G401 (cell line): ENCODE data around the gene TRABD2B. TPM values are rescaled to one million over a fixed set of nuclear protein-coding genes. Genes with fewer than 3 reads are reported as not detected.

Experiments
- DNase-seq: peaks from one replicate; pipeline ENCODE4 v3.0.0-alpha.2; 2015; ENCODE audit warnings: low spot score
- in situ Hi-C: cut with HindIII; loops from 2 replicates; pipeline ENCODE4 v1.10.0; 2016; ENCODE audit warnings: low sequenced_read_pairs, mixed read lengths
- total RNA-seq: library from RNA; depleted of rRNA; stranded (reverse); fragments of >200 nt; shearing (Covaris generic); gene quantifications from 2 replicates; pipeline ENCODE4 v1.2.3, GENCODE V29; 2014

The TRABD2B gene
- total RNA-seq, 1 experiment from 2014 or later, result not detected

DNA sequence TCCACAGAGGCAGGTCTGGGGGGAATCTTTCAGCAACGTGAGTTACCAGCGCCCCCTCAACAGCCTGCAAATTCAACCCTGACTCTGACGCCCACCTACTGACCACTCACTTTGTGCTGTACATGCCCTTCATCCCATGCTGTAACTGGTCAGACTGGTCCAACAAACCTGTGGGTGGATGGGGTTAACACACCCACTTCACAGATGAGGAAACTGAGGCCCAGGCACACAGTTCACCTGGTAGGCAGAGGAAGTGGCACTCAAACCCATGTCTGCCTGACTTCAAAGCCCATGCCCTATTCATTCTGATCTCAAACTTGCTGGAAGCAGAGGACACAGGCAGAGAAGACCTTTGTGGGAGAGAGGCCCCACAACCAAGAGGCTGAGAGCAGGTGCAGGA, 172.9 kb downstream of the TRABD2B start:
- in situ Hi-C loops, result no loop called here
- DNase-seq, result no peak

DNA sequence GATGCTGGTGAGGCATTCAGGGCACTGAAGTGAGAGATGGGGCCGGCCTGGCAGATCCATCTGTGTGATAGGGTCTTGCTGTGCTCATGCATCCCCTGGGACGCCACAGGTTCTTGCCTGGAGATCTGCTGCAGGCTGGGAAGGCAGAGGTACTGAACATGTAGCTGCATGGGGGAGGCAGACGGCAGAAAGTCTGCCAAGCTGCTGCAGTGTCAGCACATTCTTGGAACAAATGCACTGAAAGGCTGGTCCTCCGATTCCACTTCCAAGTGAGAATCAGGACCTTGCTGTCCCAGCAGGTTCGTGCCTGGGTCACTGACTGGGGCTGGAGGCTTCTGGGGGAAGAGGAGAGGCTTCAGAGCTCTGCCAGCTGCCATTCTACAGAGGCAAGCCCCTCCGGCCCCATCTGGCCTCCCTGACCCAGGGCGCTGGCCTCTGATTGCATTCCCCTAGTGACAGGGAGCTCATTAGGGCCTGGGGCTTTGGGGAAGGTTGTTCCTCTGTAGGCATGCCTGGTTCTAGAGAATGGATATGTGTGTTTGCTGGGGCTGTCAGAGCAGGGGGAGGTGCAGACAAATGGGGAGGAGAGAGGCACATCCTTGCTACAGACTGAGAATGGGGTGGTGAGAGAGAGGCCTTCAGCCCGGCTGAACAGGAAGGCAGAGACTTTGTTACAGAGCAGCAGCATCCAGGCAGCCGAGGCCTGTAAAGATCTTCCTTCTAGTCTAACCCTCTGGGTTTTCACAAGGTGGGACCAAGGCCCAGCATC, 174.0 kb downstream of the TRABD2B start:
- DNase-seq, result no peak
- in situ Hi-C loops, result no loop called here

DNA sequence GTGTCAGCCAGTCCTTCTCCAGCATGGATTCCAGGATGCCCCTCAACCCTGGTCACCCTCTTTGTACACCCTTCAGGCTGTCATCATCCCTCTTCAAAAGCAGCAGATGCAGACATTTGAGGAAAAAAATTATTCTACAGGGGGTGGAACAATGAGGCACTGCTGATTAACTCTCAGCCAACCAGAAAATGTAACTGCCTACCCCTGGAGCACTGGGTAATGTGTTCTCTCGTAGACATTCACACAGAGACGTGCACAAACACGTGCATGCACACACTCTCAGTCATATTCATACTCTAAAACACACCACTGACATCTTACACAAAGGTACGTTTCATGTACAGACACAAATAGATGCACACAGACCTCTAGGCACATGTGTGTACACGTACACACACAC, 175.4 kb downstream of the TRABD2B start:
- DNase-seq, result no peak
- in situ Hi-C loops, result no loop called here

DNA sequence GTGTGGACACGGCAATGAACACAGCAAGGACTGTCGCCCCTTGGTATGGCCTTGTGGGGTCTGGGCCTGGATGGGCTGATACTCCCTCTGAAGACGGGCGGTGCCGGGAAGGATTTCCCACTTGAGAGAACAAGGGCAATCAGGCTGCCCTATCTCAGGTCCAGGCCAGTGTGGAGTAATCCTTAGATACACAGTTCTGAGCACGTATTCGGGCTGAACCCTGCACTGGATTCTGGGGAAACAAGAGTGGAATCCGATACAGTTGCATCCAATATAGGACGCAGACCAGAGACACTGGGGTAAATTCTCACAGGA, 177.7 kb downstream of the TRABD2B start:
- no peak for DNase-seq
- in situ Hi-C loops, result no loop called here

DNA sequence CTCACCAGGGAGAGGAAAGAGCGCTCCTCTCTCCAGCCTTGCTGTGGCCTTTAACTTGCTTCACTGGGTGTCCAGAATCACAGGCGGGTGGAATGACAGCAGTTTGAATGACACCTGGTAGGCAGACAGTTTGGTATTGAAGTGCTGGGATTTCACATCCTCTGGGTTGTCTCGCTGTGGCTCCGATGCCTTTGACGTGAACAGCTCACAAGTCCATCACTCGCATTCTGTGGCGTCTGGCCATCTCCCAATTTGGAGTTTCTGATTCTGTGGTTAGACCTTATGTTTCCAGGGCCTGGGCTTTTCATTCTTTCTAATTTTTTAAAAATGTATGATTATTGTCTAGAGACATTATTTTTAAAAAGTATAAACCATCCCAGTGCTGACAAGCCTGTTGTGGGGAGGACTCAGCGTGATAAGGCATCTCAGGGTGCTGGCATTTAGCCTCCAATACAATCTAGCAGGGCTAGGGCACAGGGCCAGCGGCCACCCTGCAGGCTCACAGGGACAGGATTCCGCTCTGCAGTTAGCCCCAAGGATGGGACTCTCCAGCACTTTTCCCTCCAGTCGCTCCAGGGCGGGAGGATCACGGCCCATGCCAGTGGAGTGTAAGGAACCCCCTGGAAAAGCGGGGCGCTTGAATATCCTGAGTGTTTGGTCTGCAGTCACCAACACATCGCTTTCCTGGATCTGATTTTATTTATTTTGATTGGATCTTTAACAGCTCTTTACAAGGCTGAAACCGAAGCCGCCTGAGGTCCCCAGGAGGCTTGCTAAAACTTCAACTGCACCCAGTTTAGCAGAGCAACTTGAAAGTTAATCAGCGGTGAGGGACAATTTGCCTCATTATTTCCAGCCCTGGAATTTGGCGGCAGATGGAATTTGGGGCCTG, 178.3 kb downstream of the TRABD2B start:
- in situ Hi-C loops, result no loop called here

DNA sequence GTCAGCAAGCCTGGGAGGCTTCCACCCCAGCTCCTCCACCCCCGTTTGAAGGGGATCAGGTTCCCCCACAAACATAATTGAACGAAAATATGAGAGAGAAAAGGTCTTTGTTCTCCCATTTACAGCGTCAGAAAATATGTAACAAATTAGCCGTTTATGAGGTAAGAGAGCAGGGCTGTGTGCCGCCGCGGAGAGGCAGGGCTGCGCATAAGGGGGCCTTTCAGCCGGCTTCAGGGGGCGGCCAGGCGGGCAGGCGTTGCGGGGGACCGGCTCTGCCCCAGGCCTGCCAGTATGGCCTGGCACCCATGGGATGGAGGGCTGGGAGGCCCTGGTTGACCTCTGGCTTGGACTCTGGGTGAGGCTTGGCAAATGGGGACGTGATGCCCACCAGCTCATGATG, 179.3 kb downstream of the TRABD2B start:
- in situ Hi-C loops, result no loop called here
- DNase-seq, result no peak

More for the DNA sequence above, 178.3 kb downstream of the TRABD2B start:
- no peak for DNase-seq

DNA sequence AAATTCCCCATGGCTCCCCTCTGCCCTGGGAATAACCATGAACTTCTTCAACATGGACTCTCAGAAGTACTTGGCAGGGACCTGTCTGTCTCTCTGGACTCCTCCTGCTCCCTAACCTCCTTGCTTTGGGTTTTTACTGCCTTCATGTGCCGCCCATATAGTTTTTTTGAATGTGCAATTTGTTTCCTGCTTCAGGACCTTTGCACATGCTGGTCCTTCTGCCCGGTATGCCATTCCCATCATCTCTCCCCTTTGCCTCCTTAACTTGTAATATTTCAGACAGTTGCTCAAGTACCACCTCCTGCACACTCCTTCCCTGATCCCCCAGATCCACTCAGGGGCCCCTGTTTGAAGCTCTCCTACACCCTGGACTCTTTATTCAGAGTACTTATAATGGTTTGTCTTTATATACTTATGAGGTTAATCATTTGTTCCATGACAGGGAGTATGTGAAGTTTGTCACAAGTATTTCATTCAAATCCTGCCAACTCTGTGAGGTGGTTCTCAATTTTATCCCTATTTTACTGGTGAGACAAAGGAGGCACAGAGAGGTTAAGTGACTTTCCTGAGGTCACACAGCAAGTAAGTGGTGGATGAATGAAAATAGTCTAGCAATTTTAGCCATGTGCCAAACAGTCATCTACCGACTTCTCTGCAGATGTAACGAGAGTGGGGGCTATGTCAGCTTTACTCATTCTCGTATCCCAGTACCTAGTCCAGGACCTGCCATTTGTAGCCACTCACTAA, 180.7 kb downstream of the TRABD2B start:
- in situ Hi-C loops, result no loop called here
- no peak for DNase-seq

DNA sequence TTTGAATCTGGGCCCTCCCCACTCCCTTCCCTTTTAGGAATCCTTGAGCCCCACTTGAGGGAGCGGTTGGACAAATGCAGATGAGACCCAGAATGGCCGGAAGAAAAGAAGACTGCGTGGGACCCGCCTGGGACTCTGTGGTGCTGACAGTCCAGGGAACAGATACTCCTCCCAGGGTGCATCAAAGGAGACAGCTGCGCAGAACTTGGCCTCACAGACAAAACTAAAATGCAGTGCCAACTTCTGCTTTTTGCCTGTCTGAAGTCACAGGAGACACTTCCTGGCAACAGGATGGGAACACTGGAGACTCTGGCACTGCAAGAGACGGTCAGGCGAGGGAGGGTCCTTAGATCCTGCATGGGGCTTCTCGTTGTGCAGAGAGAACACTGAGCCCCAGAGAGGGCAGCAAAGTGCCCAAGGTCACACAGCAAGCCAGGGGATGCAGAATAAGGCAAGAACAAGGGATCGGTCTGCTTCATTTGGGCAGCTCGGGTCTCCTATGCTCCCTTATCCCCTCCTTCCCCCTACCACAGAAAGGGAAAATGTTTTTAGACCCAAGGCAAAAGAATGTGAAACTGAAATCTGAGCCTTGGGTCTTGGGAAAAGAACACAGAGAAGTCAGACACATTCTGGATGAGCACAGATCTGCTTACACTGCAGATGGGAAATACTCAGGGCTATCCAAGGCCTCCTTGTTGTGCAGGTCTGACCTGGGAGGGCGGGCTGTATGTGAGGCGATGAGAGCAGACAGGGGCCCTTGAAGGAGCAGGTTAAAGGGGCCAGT, 182.4 kb downstream of the TRABD2B start:
- in situ Hi-C loops, result no loop called here

DNA sequence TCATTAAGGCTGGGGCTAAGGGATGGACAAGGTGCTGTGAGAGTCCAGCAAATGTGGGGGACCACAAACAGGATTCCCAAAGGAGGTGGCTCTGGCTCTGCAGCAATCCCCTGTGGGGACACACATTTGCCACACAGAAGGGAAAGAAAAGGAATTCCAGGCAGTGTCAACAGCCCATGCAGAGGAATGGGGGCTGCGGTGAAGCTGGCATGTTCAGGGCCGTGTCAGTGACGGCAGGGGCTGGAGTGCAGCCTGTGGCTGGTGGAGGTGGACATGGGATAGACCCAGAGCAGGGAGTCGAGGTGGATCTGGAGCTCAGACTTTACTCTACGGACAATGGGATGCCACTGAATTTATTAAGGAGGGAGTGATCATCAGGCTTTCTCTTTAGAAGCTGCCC, 183.2 kb downstream of the TRABD2B start:
- in situ Hi-C loops, result no loop called here
- DNase-seq, result no peak

More for the DNA sequence above, 182.4 kb downstream of the TRABD2B start:
- DNase-seq, result no peak

DNA sequence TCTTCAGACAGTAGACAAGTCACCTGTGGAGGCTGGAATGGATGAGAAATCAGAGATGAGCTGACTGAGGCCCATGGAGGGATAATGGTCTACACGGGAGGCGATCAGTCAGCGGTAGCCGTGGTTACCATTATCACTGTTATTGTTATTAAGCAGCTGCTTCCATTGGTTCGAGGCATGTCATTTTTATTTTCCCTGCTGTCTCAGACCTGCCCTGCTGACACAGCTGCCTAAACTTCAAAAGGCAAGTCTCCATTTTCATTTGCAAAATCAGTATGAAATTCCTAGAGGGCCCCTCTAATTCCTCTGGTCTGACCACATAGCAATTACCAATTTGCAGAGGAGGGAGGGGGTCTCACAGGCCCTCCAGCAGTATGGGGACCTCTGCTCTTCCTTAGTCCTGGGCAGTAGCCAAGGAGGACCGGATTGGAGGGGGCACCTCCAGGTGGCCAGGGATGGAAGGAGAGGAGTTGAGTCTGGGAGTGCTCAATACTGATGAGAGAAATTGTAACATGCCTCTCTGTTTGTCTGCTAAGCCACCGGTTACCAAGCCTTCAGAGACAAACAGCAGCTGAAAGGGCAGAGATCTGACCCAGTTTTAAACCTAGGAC, 184.2 kb downstream of the TRABD2B start:
- in situ Hi-C loops, result no loop called here
- peak; percentile 3 for DNase-seq

DNA sequence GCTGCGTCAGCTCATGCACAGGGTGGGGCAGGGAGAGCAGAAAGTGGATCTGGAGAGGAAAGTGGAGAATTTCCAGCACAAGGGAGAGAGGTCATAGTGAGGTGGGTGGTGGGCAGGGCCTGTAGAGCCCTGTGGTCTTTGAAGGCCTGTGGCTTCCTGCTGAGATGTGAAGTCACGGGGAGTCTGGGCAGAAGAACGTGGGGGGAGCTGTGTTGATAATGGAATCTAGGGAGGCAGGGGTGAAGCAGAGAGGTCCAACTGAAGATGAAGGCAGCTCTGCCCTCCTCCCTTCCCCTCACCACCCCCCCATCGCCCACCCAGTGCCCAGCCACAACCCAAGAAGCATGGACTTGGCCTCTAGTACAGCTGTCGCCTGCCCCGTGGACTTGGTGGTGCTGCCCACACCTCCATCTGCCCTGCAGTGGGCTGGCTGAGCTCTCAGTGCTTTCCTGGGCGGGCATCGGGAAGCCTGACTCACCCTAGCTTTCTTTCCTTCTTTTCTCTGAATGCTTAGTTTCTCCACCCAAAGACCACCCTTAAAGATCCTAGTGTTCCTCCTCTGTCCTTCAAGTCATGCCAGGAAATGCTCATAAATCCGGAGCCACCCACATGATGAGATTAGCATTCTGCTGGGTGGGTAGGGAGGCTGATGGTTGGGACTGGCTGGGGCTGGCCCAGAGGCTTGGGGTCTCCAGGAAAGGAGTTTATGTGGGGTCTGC, 186.1 kb downstream of the TRABD2B start:
- no peak for DNase-seq
- in situ Hi-C loops, result no loop called here

DNA sequence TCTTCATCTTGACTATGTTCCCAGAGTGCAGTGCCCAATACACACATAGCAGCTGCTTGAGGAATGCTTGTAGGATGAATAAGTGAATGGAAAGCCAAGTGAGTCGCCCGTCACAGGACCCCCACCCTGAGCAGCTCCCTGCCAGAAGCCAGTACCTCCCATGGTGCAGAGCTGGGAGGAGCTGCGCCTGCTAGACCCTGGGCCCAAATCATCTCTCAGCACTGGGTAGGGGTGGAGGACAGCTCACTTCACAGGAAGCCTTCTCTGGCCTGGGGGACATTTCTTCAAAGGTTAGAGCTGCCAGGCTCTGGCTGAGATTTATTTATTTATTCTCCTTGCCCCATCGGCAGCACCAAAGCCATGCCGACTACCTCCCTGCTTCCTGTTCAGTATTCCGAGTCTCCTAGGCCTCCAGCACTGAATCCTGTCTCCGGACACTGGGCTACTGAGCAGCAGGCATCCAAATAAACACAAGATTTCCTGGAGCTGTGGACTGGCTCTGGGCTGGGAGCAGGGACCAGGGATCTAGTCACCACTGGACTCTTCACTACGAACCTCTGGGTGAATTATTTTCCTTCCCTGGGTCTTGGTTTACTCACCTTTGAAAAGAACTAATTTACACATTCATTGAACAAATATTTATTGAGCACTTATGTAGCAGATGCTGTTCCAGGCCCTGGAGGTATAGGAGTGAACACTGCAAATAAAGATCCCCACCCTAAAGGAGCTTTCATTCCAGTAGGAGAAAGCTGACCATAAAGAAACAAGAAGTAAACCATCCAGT, 187.7 kb downstream of the TRABD2B start:
- in situ Hi-C loops, result no loop called here

DNA sequence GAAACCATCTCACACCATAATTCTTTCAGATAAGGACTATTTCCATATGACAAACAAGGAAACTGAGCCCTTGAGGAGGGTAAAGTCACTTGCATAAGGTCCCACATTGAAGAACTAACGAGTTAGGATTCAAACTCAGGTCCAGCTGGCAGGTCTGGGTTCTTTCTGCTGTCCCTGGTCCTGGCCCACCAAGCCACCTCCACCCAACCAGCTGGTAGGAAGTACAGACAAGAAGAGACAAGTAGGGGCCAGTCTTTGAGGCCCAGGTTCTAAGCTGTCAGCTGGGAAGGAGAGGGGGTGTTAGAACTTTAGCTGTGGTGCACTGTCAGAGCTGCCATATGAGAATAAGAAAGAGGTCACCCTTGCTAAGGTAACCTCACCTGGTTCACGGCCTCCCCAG, 188.6 kb downstream of the TRABD2B start:
- DNase-seq, result no peak
- in situ Hi-C loops, result no loop called here

More for the DNA sequence above, 187.7 kb downstream of the TRABD2B start:
- DNase-seq, result no peak

DNA sequence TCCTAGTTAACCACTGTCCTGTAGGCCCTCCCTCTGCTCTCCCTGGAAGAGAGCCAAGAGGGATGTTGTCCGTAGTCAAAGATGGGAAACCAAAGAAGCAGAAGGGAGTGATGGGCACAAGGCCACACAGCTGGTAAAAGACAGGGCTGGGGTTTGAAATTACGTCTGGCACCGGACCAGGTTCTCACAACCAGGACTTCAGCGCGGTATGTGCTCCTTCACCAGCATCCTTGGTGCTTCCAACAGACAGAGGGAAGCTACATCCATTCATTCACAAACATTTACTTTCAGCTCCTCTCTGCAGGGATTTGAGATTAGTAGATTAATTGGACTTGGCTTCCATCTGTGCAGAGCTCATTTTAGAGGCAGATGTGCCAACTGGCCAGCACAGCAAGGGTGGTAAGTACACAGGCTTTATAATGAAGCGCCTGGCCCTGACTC, 191.2 kb downstream of the TRABD2B start:
- peak; percentile 14 for DNase-seq
- in situ Hi-C loops, result no loop called here

DNA sequence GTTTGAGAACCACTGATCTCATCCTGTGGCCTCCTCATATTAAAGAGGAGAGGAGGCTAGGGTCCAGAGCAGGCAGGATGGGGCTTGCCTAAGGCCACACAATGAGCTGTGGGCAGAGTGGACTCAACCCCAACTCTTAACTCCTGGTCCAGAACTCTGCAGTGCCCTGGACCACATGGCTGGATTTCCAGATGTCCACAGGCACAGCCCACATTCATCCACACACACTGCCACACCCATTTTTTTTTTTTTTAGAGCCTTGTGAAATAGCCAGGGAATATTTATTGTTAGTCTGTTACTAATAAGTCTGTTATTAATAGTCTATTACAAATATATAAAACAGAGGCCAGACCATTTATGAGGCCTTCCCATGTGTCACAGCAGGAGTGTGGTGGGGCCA, 192.2 kb downstream of the TRABD2B start:
- in situ Hi-C loops, result no loop called here
- DNase-seq, result no peak

DNA sequence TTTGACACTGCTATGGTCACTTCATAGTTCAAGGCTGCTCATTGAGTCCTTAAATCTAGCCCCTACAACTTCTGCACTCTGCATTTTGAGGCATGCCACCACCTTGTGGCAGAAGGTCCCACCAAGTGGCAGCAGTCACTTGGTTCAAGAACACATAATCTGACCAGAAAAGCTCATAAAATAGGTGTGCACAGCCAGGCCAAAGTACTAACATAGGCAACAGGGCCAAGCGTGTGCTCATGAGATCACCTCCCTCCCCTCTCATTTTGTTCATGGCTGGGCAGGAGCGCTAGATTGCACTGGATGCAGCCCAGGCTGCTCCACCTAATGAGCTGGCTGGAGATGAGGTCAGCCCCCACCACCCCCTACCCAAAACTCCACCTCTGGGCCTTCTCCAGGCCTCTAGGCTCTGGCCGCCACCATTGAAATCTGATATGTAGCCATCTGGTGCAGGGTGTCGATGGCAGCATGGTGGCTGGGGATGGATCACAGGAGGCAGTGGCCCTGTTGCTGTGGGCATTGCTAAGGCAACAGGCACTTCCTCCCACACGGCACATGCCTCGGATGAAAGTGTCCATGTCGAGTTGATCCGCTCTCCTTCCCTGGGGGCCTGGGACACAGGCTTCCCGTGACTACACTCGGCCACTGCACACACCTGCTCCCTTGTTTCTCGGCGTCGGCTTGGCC, 193.2 kb downstream of the TRABD2B start:
- in situ Hi-C loops, result no loop called here
- DNase-seq, result no peak

DNA sequence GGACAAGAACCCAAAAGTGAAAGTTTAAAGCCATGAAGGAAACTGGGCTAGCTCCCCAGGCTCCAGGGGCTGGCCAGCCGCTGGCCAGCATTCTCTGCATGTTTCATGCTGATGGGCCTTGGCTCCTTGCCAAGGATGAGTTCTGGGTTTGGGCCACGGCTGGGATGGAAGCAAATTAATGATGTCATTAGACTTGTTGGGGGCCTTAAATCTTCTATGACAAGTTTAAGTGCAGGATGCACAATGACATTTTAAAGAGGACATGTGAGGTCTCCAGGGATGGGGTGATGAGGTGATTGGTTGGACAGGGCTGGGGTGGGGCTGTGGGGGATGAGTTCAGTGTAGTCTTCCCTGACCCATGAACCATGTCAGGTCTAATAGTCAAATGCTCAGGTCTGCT, 199.6 kb downstream of the TRABD2B start:
- no peak for DNase-seq
- in situ Hi-C loops, result no loop called here
